GM12801 (cell line): Measurements from ENCODE around the gene CDKN2A.

Experiments used
- TF ChIP-seq, protein P1 (sequence below): IDR thresholded peaks from one replicate; pipeline ENCODE4 v1.5.1; 2011; ENCODE audit warnings: control low read depth; ENCODE audit not compliant: insufficient read length; ENCODE audit errors: extremely low read depth

The CDKN2A gene

GRCh38 chr9:22005021-22005701, 11.0 kb upstream of the CDKN2A start:
- TF ChIP-seq, protein P1, sequence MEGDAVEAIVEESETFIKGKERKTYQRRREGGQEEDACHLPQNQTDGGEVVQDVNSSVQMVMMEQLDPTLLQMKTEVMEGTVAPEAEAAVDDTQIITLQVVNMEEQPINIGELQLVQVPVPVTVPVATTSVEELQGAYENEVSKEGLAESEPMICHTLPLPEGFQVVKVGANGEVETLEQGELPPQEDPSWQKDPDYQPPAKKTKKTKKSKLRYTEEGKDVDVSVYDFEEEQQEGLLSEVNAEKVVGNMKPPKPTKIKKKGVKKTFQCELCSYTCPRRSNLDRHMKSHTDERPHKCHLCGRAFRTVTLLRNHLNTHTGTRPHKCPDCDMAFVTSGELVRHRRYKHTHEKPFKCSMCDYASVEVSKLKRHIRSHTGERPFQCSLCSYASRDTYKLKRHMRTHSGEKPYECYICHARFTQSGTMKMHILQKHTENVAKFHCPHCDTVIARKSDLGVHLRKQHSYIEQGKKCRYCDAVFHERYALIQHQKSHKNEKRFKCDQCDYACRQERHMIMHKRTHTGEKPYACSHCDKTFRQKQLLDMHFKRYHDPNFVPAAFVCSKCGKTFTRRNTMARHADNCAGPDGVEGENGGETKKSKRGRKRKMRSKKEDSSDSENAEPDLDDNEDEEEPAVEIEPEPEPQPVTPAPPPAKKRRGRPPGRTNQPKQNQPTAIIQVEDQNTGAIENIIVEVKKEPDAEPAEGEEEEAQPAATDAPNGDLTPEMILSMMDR, result no peak

DNA sequence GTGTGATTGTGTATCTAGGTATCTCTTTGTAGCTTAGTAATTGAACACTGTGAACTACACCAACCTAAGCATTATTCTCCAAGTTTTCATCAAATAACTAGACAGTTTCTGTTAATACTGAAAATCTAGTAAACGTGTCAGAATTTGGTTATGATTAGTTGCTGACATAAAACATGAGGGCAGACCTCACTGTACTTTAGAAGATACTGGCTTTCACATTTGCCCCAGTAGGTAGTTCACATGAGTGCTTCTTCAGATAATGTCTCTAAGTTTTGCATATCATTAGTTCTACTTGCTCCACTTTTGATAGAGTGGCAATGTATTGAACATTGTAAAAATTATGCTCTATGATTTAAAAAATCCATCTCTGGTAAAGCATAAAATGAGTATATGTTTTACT, 7.8 kb upstream of the CDKN2A start:
- TF ChIP-seq, protein P1, result no peak

DNA sequence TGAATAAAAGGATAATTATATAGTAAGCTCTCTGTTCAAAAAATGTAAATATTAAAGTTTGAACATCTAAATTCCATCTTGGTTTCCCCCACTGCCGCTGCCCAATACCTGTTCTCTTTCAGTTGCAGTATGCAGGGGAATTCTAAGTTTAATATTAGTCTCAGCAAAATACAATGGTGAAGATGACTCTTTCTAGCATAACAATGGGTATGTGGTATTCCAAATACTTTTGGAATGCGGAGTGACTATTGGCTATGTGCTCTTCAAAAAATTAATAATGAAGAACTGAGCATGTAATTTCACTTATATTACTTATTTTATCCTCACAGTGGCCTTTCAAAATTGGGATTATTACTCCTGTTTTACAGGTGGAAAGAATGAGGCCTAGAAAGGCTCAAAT, 3.8 kb upstream of the CDKN2A start:
- TF ChIP-seq, protein P1, result no peak

DNA sequence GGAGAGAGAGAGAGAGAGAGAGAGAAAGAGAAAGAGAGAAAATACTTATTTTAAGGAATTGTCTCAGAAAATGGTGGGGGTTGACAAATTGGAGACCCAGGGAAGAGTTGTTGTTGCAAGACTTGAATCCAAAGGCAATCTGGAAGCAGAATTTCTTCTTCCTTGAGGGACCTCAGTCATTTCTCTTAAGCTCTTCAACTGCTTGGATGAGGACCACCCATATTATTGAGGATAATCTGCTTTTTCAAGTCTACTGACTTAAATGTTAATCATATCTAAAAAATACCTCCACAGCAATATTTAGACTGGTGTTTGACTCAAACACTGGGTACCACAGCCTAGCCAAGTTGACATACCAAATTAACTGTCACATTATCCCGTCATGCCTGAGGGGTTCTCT, 3.3 kb upstream of the CDKN2A start:
- TF ChIP-seq, protein P1, result no peak

DNA sequence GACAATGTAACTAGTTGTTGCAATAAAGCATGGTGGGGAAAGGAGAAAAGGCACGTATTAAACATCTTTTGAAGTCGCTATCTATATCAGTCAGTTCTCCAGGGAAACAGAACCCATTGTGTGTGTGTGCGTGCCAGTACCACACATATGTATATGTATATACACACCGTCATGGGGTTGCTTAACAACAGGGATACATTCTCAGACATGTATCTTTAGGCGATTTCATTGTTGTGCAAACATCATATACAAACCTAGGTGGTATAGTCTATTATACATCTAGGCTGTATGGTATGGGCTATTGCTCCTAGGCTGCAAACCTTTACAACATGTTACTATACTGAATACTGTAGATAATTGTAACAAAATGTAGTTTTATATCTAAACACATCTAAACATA, 2.7 kb upstream of the CDKN2A start:
- TF ChIP-seq, protein P1, result no peak

DNA sequence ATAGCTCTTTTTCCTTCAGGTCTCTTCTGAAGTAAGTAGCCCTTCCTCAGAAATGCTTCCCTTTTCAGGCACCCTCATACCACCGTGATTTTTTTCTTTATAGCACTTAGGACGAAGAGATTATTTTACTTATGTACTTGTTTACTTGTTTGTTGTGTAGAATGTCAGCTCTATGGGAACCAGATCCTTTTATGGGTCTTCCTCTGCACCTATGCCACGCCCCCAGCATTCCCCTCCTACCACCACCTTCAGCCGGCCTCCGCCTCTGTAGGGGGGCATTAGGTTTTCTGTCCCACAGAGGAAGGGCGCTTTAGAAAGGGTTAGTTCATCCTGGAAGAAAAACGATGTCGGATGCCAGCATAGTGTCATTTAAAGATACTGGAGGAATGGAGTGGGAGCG, 2.2 kb upstream of the CDKN2A start:
- TF ChIP-seq, protein P1, result no peak

- TF ChIP-seq, protein P1, result no peak
These were observed 1.6 kb upstream of the CDKN2A start for GRCh38 chr9:21995666-21996398.
